H1 (cell line): ENCODE data around the gene PITX1.

ENCODE experiments used
- CHD2 ChIP-seq: IDR thresholded peaks from 2 replicates; pipeline ENCODE4 v1.6.1; 2012; ENCODE audit warnings: low read length, improper control_type of control experiment
- CHD7 ChIP-seq: fragments of 300-600 bp; sonication (generic); IDR thresholded peaks from 2 replicates; pipeline ENCODE4 v1.7.1; 2012; ENCODE audit warnings: low read length, moderate library complexity, mild to moderate bottlenecking, inconsistent platforms; ENCODE audit not compliant: insufficient replicate concordance
- CTCF ChIP-seq, 3 experiments: IDR thresholded peaks; 1 replicate in 2 of 3; 2 replicates in 1 of 3; pipeline versions ENCODE4 v1.5.1 to v1.6.1; 2011; ENCODE audit warnings: low read length in 3 of 3, mild to moderate bottlenecking in 3 of 3, inconsistent platforms in 2 of 3, low read depth in 1 of 3, moderate library complexity in 1 of 3; ENCODE audit not compliant: insufficient read depth in 1 of 3; ENCODE audit errors: control extremely low read depth in 1 of 3
- EZH2 ChIP-seq: fragments of 200-600 bp; sonication (generic); IDR thresholded peaks from 2 replicates; pipeline ENCODE4 v1.7.1; 2012; ENCODE audit warnings: low read depth, mild to moderate bottlenecking, moderate library complexity, low read length, inconsistent platforms; ENCODE audit not compliant: severe bottlenecking
- JUND ChIP-seq: IDR thresholded peaks from 2 replicates; pipeline ENCODE4 v1.6.1; 2011; ENCODE audit warnings: mild to moderate bottlenecking, improper control_type of control experiment, low read length
- KDM4A ChIP-seq: IDR thresholded peaks from one replicate; pipeline ENCODE4 v1.7.1; 2012; ENCODE audit warnings: low read depth, mild to moderate bottlenecking, moderate library complexity, low read length, inconsistent platforms; ENCODE audit not compliant: severe bottlenecking
- KDM5A ChIP-seq: fragments of 200-600 bp; IDR thresholded peaks from 2 replicates; pipeline ENCODE4 v1.7.1; 2012; ENCODE audit warnings: mild to moderate bottlenecking, low read length, inconsistent platforms, mixed read lengths
- MAX ChIP-seq: IDR thresholded peaks from 2 replicates; pipeline ENCODE4 v1.6.1; 2012; ENCODE audit warnings: inconsistent platforms
- RXRA ChIP-seq: IDR thresholded peaks from 2 replicates; pipeline ENCODE4 v1.6.1; 2011; ENCODE audit warnings: low read depth, mild to moderate bottlenecking, low read length, moderate library complexity; ENCODE audit not compliant: insufficient read depth
- SAP30 ChIP-seq: fragments of 300-600 bp; sonication (generic); IDR thresholded peaks from 2 replicates; pipeline ENCODE4 v1.7.1; 2012; ENCODE audit warnings: low read length, moderate library complexity, mild to moderate bottlenecking, inconsistent platforms; ENCODE audit not compliant: insufficient read depth, insufficient replicate concordance
- SIRT6 ChIP-seq: IDR thresholded peaks from one replicate; pipeline ENCODE4 v1.7.1; 2012; ENCODE audit warnings: low read length, inconsistent platforms
- SIX5 ChIP-seq: IDR thresholded peaks from 2 replicates; pipeline ENCODE4 v1.6.1; 2011; ENCODE audit warnings: mild to moderate bottlenecking, low read depth, low read length
- YY1 ChIP-seq: IDR thresholded peaks from 2 replicates; pipeline ENCODE4 v1.6.1; 2011; ENCODE audit warnings: low read depth, mild to moderate bottlenecking, low read length

GRCh38 chr5:135015942-135016341, 18.1 kb downstream of the PITX1 start:
- no peak for TF ChIP-seq CTCF (IDR thresholded peaks at IDR 0.05; ENCODE audit: control extremely low read depth in 1 of 3, insufficient read depth in 1 of 3, low read depth in 1 of 3, low read length in 3 of 3)
- TF ChIP-seq KDM4A = no peak
- no peak for TF ChIP-seq MAX
- no peak for TF ChIP-seq EZH2
- TF ChIP-seq KDM5A = no peak
- no peak for TF ChIP-seq RXRA
- no peak for TF ChIP-seq CHD2
- TF ChIP-seq SAP30 = no peak
- TF ChIP-seq YY1 = no peak
- no peak for TF ChIP-seq SIRT6
- TF ChIP-seq CHD7 = no peak
- no peak for TF ChIP-seq SIX5
- TF ChIP-seq JUND = no peak
